ENCODE data around the gene PPP1R17. TPM values are rescaled to one million over a fixed set of nuclear protein-coding genes. Genes with fewer than 3 reads are reported as not detected.

Gene PPP1R17
- total RNA-seq, 2 donors from 2014 or later: not detected

- H3K27me3 Mint-ChIP-seq: no peaks in the 10 kb centered on the region
- no peak for ATAC-seq
- H3K4me3 Mint-ChIP-seq: no peak overlapping the region
Measured at GRCh38 chr7:31683445-31684225, 3.4 kb upstream of the PPP1R17 start.

GRCh38 chr7:31688372-31688771 is 1.4 kb downstream of the PPP1R17 start:
- no peaks in the 10 kb centered on the region for H3K9me3 Mint-ChIP-seq
- no peaks in the 10 kb centered on the region for H3K27me3 Mint-ChIP-seq
- H3K4me1 Mint-ChIP-seq (ENCODE audit: low read depth in 2 of 2): no peaks in the 10 kb centered on the region
- H3K36me3 Mint-ChIP-seq: no peaks in the 10 kb centered on the region
- no peak overlapping the region for H3K4me3 Mint-ChIP-seq
- DNase-seq (ENCODE audit: low spot score) (no peak), ATAC-seq (no peak)
- no peak overlapping the region for H3K27ac Mint-ChIP-seq

More at GRCh38 chr7:31683445-31684225, 3.4 kb upstream of the PPP1R17 start:
- no peaks in the 10 kb centered on the region for H3K36me3 Mint-ChIP-seq
- no peak for DNase-seq (ENCODE audit: low spot score)
- no peak overlapping the region for H3K27ac Mint-ChIP-seq
- no peaks in the 10 kb centered on the region for H3K4me1 Mint-ChIP-seq (ENCODE audit: low read depth in 2 of 2)
- no peaks in the 10 kb centered on the region for H3K9me3 Mint-ChIP-seq

DNA sequence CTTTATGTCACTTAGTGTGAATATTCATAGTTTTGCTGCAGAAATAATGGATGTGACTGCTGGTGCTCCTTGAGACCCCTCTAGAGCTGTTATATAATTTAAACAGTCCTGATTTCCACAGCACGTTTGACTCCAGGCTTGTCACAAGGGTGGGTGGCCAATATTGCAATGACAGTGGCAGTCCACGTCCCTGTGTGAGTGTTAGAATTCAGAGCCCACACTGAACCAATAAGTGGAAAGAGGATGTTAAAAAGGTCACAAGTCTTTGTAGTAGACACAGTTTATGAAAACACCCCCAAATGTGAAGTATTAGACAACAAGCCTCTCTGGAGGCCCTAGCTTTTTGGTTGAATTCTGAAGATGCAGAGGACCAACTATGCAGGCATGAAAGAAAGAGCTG is 2.0 kb downstream of the PPP1R17 start:
- Mint-ChIP-seq H3K27me3 (no peaks in the 10 kb centered on the region), H3K4me1 (ENCODE audit: low read depth in 2 of 2) (no peaks in the 10 kb centered on the region), H3K9me3 (no peaks in the 10 kb centered on the region), H3K4me3 (no peak overlapping the region), H3K36me3 (no peaks in the 10 kb centered on the region), H3K27ac (no peak overlapping the region)
- ATAC-seq (no peak), DNase-seq (ENCODE audit: low spot score) (no peak)

DNA sequence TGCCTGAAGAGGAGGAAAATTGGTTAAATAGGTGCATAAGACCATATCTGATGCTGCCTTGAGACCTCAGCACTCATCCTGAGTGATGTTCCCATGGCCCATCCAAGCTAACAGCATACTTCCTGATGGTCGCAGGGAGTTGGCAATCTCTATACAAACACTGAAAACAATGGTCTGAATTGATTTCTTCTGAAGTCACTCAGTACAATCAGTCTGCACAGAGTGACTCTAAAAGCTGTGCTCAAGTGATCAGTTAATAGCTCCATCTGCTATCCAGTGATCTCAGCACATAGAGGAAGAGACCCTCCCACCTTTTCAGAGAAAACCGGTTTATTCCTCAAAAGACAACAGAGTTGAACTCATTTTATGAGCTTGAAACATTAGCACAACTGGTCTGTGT is 3.9 kb downstream of the PPP1R17 start:
- Mint-ChIP-seq H3K4me3 (no peak overlapping the region), H3K4me1 (ENCODE audit: low read depth in 2 of 2) (no peaks in the 10 kb centered on the region), H3K27ac (no peak overlapping the region), H3K9me3 (no peaks in the 10 kb centered on the region), H3K36me3 (no peaks in the 10 kb centered on the region), H3K27me3 (peaks cover 0 to 6% of the 10 kb centered on the region in 2 donors)
- ATAC-seq (no peak), DNase-seq (ENCODE audit: low spot score) (no peak)

GRCh38 chr7:31692451-31692850 is 5.4 kb downstream of the PPP1R17 start:
- no peak for DNase-seq (ENCODE audit: low spot score)
- Mint-ChIP-seq H3K36me3 (no peaks in the 10 kb centered on the region), H3K27me3 (peaks cover 0 to 6% of the 10 kb centered on the region in 2 donors), H3K27ac (no peak overlapping the region), H3K4me1 (ENCODE audit: low read depth in 2 of 2) (no peaks in the 10 kb centered on the region), H3K4me3 (no peak overlapping the region), H3K9me3 (no peaks in the 10 kb centered on the region)
- no peak for ATAC-seq

DNA sequence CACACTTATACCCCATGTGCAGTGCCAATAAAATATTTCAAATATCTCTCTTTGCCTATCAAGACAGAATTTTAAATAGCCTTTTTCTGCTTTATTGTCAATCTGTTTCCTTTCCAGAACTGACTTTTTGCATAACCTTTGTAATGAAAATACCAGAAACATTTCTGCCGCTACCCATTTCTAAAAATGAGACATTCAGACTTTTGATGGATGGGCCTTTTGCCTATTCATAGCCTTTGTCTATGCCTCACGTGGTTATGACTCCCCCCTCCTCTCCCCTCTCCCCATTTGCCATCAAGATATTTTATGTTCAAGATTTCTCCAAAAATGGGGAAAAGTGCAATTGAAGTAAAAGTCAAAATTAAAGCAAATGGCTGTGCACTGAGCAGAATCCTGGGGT is 5.9 kb downstream of the PPP1R17 start:
- Mint-ChIP-seq H3K27me3 (peaks cover 0 to 6% of the 10 kb centered on the region in 2 donors), H3K27ac (no peak overlapping the region), H3K4me3 (no peak overlapping the region), H3K4me1 (ENCODE audit: low read depth in 2 of 2) (no peaks in the 10 kb centered on the region), H3K9me3 (no peaks in the 10 kb centered on the region), H3K36me3 (no peaks in the 10 kb centered on the region)
- ATAC-seq: no peak
- no peak for DNase-seq (ENCODE audit: low spot score)

- Mint-ChIP-seq H3K4me3 (no peak overlapping the region), H3K4me1 (ENCODE audit: low read depth in 2 of 2) (no peaks in the 10 kb centered on the region), H3K9me3 (peaks cover 2% of the 10 kb centered on the region), H3K36me3 (no peaks in the 10 kb centered on the region), H3K27ac (no peak overlapping the region), H3K27me3 (peaks cover 2 to 12% of the 10 kb centered on the region in 2 donors)
- DNase-seq (ENCODE audit: low spot score) (no peak), ATAC-seq (no peak)
Measured at GRCh38 chr7:31695859-31696614, 9.0 kb downstream of the PPP1R17 start.

- Mint-ChIP-seq H3K4me3 (no peak overlapping the region), H3K27ac (no peak overlapping the region), H3K4me1 (ENCODE audit: low read depth in 2 of 2) (no peaks in the 10 kb centered on the region), H3K36me3 (no peaks in the 10 kb centered on the region), H3K9me3 (peaks cover 6% of the 10 kb centered on the region), H3K27me3 (peaks cover 4 to 12% of the 10 kb centered on the region in 2 donors)
- ATAC-seq (no peak), DNase-seq (ENCODE audit: low spot score) (no peak)
Measured at GRCh38 chr7:31699050-31699449, 12.0 kb downstream of the PPP1R17 start.

- DNase-seq (ENCODE audit: low spot score) (no peak), ATAC-seq (no peak)
- H3K36me3 Mint-ChIP-seq: no peaks in the 10 kb centered on the region
- no peak overlapping the region for H3K27ac Mint-ChIP-seq
- no peaks in the 10 kb centered on the region for H3K4me1 Mint-ChIP-seq (ENCODE audit: low read depth in 2 of 2)
- H3K4me3 Mint-ChIP-seq: no peak overlapping the region
- peaks cover 6% of the 10 kb centered on the region for H3K9me3 Mint-ChIP-seq
- H3K27me3 Mint-ChIP-seq: peaks cover 4 to 6% of the 10 kb centered on the region in 2 donors
Measured at GRCh38 chr7:31702354-31702753, 15.3 kb downstream of the PPP1R17 start.

DNA sequence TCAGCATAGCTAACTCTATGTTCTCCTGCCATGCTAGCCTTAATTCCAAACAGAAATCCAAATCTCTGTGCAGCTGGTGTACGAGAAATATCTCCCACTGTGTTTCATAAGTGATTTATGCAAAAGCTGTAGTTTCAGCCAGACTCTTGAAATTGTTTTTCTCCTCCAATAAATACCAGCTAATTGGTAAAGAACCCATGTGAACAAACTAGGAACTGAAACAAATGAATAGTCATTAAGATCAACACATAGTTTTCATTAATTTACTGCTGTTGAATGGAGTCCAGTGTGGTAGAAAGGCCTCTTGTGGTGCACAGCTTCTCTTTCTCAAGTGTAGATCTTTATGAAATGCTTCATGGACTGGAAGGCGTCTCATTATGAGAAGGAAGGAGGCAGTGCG is 18.4 kb downstream of the PPP1R17 start:
- Mint-ChIP-seq H3K27ac (no peak overlapping the region), H3K4me3 (no peak overlapping the region), H3K9me3 (peaks cover 6% of the 10 kb centered on the region), H3K27me3 (peaks cover 0 to 4% of the 10 kb centered on the region in 2 donors), H3K4me1 (ENCODE audit: low read depth in 2 of 2) (no peaks in the 10 kb centered on the region), H3K36me3 (no peaks in the 10 kb centered on the region)
- no peak for DNase-seq (ENCODE audit: low spot score)
- no peak for ATAC-seq

DNA sequence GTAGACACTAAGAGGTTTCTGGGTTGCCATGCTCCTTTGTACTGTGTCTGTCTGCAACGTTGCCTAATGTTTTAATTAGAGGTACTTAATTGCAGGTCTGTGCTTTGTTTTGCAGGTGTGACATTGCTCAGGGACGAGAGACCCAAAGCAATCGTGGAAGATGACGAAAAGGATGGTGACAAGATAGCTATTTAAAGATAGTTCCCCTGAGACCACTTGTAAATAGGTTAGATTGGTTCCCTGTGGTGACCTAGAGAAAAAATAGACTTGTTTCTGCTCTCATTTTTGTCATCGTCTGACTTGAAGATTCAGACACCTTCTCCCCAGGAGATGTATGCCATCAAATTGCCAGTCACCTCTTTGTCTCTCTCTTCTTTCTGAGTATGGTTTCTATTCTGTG is 20.1 kb downstream of the PPP1R17 start:
- Mint-ChIP-seq H3K9me3 (no peaks in the 10 kb centered on the region), H3K27me3 (no peaks in the 10 kb centered on the region), H3K4me3 (no peak overlapping the region), H3K4me1 (ENCODE audit: low read depth in 2 of 2) (no peaks in the 10 kb centered on the region), H3K36me3 (no peaks in the 10 kb centered on the region), H3K27ac (no peak overlapping the region)
- ATAC-seq (no peak), DNase-seq (ENCODE audit: low spot score) (no peak)

GRCh38 chr7:31710171-31710570 is 23.2 kb downstream of the PPP1R17 start:
- Mint-ChIP-seq H3K27me3 (no peaks in the 10 kb centered on the region), H3K9me3 (peaks cover 4% of the 10 kb centered on the region), H3K27ac (no peak overlapping the region), H3K36me3 (no peaks in the 10 kb centered on the region), H3K4me3 (no peak overlapping the region), H3K4me1 (ENCODE audit: low read depth in 2 of 2) (no peaks in the 10 kb centered on the region)
- DNase-seq (ENCODE audit: low spot score) (no peak), ATAC-seq (no peak)

DNA sequence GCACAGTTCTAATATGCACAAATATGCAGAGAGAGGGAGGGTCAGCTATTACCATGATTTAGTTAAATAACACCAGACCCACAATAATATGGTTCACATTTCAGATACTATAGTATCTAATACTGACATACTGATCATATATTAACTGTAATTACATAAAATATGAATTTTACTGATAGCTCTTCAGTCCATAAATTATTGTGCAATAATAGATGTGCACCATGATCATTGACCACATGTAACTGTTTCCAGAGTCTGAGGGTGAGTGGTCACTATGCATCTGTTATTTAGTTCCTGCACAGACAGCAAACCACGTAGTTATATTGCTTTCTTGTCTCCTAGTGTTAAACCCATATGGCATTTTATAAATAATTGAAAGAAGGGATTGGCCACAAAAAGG is 29.3 kb downstream of the PPP1R17 start:
- Mint-ChIP-seq H3K4me3 (no peak overlapping the region), H3K36me3 (no peaks in the 10 kb centered on the region), H3K27me3 (no peaks in the 10 kb centered on the region), H3K27ac (no peak overlapping the region), H3K9me3 (peaks cover 6% of the 10 kb centered on the region), H3K4me1 (ENCODE audit: low read depth in 2 of 2) (no peaks in the 10 kb centered on the region)
- DNase-seq (ENCODE audit: low spot score) (no peak), ATAC-seq (no peak)

DNA sequence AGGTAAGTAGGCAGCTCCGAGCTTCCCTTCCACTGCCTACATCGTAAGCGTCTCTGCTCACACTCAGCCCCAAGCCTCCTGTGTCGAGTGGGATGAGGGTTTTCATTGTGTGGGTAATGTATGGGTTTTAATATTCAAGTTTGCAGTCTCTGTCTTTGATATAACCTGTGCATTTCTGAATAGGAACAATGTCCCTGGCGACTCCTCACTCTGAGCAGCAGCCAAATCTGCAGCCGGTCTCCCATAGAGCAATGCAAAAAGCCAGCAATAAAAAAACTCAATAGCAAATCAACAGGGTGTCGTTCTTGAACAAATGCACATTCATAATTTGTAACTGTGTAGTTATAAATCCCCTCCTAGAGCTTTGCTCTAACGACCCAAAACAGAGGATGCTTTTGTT is 33.4 kb downstream of the PPP1R17 start:
- H3K36me3 Mint-ChIP-seq: no peaks in the 10 kb centered on the region

More for the DNA sequence above, 33.4 kb downstream of the PPP1R17 start:
- H3K27ac Mint-ChIP-seq: no peak overlapping the region
- peaks cover 3% of the 10 kb centered on the region for H3K9me3 Mint-ChIP-seq
- DNase-seq (ENCODE audit: low spot score) (no peak), ATAC-seq (no peak)
- H3K27me3 Mint-ChIP-seq: no peaks in the 10 kb centered on the region
- no peaks in the 10 kb centered on the region for H3K4me1 Mint-ChIP-seq (ENCODE audit: low read depth in 2 of 2)
- no peak overlapping the region for H3K4me3 Mint-ChIP-seq

All from natural killer cell treated with Interleukin-12 subunit alpha and Interleukin-12 subunit beta and Interleukin-15 and Interleukin-18, amount 100 ng/mL, for 72 hours (primary cell).